ENCODE measurements around the gene ADAMTS1. TPM values are rescaled to one million over a fixed set of nuclear protein-coding genes. Genes with fewer than 3 reads are reported as not detected.
A peak's percentile ranks its signal among the peaks of the same experiment; 100 is the strongest.

Gene ADAMTS1
- total RNA-seq, 1 donor: 243 TPM

DNA sequence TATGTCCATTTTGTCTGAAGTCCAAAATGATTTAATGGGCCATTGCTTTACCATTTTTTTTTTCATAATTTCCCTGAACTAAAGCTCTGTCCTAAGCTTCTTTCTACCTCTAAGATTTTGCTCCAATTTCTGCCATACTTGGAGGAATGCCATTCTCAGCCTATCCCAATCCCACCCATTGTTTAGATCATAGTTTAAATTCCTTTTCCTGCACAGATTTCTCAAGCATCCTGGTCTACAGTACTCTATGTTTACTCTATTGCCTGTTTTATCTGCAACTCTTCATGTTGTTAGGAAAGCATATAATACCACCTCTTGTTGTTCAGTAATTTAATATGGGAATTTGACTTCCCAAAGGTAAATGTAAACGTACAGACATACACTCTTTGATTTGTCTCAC, 30.8 kb downstream of the ADAMTS1 start:
- H4K20me1 ChIP-seq (ENCODE audit: insufficient read depth, low read length): no peaks in the 10 kb centered on the region
- H3K4me3 ChIP-seq (ENCODE audit: insufficient read depth, low read length): no peak overlapping the region
- H3K4me1 ChIP-seq (ENCODE audit: insufficient read depth, low read length): peaks cover 7% of the 10 kb centered on the region
- no peaks in the 10 kb centered on the region for H3K27me3 ChIP-seq (ENCODE audit: insufficient read depth, low read length)
- no peak overlapping the region for H3K4me2 ChIP-seq (ENCODE audit: insufficient read depth, low read length)
- no peak for DNase-seq (ENCODE audit: insufficient read length, low spot score, missing footprints)
- no peaks in the 10 kb centered on the region for H3K9me3 ChIP-seq (ENCODE audit: low read depth, low read length)
- no peak overlapping the region for H3K27ac ChIP-seq (ENCODE audit: low read depth, low read length)
- H3K79me2 ChIP-seq (ENCODE audit: insufficient read depth, low read length): no peaks in the 10 kb centered on the region
- peak overlapping the region; percentile 24 for H2AFZ ChIP-seq (ENCODE audit: low read length)
- TF ChIP-seq, protein P1, sequence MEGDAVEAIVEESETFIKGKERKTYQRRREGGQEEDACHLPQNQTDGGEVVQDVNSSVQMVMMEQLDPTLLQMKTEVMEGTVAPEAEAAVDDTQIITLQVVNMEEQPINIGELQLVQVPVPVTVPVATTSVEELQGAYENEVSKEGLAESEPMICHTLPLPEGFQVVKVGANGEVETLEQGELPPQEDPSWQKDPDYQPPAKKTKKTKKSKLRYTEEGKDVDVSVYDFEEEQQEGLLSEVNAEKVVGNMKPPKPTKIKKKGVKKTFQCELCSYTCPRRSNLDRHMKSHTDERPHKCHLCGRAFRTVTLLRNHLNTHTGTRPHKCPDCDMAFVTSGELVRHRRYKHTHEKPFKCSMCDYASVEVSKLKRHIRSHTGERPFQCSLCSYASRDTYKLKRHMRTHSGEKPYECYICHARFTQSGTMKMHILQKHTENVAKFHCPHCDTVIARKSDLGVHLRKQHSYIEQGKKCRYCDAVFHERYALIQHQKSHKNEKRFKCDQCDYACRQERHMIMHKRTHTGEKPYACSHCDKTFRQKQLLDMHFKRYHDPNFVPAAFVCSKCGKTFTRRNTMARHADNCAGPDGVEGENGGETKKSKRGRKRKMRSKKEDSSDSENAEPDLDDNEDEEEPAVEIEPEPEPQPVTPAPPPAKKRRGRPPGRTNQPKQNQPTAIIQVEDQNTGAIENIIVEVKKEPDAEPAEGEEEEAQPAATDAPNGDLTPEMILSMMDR (IDR thresholded peaks at IDR 0.05; ENCODE audit: extremely low read depth, low read depth, low read length): no peak
- no peaks in the 10 kb centered on the region for H3K36me3 ChIP-seq (ENCODE audit: insufficient read depth, low read length)

DNA sequence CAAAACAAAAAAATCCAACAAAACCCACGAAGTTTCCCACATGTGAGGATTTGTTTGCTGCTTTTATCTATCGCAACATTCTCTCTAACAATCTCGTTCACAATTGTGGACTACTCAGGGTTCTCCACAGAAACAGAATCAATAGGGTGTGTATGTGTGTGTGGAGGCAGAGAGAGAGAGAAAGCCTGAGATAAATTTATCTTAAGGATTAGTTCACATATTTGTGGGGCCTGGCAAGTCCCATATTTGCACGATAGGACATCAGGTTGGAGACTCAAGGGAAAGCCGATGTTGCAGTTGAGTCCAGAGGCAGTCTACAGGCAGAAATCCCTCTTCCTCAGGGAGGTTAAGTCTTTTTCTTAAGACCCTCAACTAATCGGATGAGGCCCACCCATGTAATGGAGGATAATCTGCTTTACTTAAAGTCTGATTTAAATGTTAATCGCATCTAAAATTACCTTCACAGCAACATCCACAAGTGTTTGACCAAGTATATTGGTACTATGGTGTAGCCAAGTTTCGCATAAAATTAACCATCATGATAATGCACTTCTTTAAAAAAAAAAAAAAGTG, 31.7 kb downstream of the ADAMTS1 start:
- Histone ChIP-seq H3K79me2 (ENCODE audit: insufficient read depth, low read length) (no peaks in the 10 kb centered on the region), H3K27ac (ENCODE audit: low read depth, low read length) (no peak overlapping the region), H3K27me3 (ENCODE audit: insufficient read depth, low read length) (no peaks in the 10 kb centered on the region), H3K36me3 (ENCODE audit: insufficient read depth, low read length) (no peaks in the 10 kb centered on the region), H3K4me3 (ENCODE audit: insufficient read depth, low read length) (no peak overlapping the region), H3K9me3 (ENCODE audit: low read depth, low read length) (no peaks in the 10 kb centered on the region), H3K4me2 (ENCODE audit: insufficient read depth, low read length) (no peak overlapping the region), H4K20me1 (ENCODE audit: insufficient read depth, low read length) (no peaks in the 10 kb centered on the region), H2AFZ (ENCODE audit: low read length) (no peak overlapping the region), H3K4me1 (ENCODE audit: insufficient read depth, low read length) (peaks cover 7% of the 10 kb centered on the region)
- TF ChIP-seq, protein P1 (IDR thresholded peaks at IDR 0.05; ENCODE audit: extremely low read depth, low read depth, low read length): no peak
- no peak for DNase-seq (ENCODE audit: insufficient read length, low spot score, missing footprints)

DNA sequence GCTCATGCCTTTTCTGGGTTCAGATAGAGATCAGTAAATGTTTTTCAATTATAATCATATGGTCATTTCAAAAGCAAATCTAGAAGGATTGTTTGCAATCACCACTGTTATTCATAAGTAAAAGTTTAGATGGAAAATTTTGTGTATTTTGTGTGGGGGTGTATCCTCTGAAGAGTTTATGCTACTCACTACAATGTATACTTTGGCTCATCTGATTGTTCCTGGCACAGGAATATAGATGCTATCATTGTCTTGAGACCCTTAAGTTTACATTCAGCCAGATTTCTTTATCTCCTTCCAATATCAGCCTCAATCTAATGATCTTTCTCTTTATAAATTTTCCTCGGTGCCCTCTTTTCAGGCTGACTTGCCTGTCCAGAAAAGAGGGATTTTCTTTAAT, 33.0 kb downstream of the ADAMTS1 start:
- H3K27ac ChIP-seq (ENCODE audit: low read depth, low read length): no peak overlapping the region
- H3K4me1 ChIP-seq (ENCODE audit: insufficient read depth, low read length): peaks cover 7% of the 10 kb centered on the region
- no peaks in the 10 kb centered on the region for H4K20me1 ChIP-seq (ENCODE audit: insufficient read depth, low read length)
- TF ChIP-seq, protein P1 (IDR thresholded peaks at IDR 0.05; ENCODE audit: extremely low read depth, low read depth, low read length): no peak
- H2AFZ ChIP-seq (ENCODE audit: low read length): no peak overlapping the region
- H3K9me3 ChIP-seq (ENCODE audit: low read depth, low read length): no peaks in the 10 kb centered on the region
- H3K79me2 ChIP-seq (ENCODE audit: insufficient read depth, low read length): no peaks in the 10 kb centered on the region
- H3K4me3 ChIP-seq (ENCODE audit: insufficient read depth, low read length): no peak overlapping the region
- H3K4me2 ChIP-seq (ENCODE audit: insufficient read depth, low read length): no peak overlapping the region
- H3K27me3 ChIP-seq (ENCODE audit: insufficient read depth, low read length): no peaks in the 10 kb centered on the region
- no peak for DNase-seq (ENCODE audit: insufficient read length, low spot score, missing footprints)
- H3K36me3 ChIP-seq (ENCODE audit: insufficient read depth, low read length): no peaks in the 10 kb centered on the region

DNA sequence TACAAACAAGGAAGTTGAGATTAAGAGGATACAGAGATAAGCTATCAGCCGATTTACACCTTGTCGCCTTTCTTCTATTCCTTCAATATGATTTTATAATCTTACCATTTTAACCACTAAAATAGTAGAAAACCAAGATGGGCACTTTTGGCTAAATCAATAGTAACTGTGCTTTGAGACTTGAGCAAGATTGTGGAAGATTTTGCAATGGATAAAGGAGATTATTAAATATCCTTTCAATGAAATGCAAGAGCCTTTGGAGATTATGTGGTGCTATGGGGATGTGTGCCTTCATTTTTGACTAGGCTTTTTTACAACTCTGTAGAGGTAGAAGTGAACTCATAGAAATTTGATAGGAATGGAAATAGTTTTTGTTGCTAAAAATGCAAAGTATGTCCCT, 33.7 kb downstream of the ADAMTS1 start:
- no peaks in the 10 kb centered on the region for H3K9me3 ChIP-seq (ENCODE audit: low read depth, low read length)
- H3K4me3 ChIP-seq (ENCODE audit: insufficient read depth, low read length): no peak overlapping the region
- no peaks in the 10 kb centered on the region for H3K27me3 ChIP-seq (ENCODE audit: insufficient read depth, low read length)
- peaks cover 7% of the 10 kb centered on the region for H3K4me1 ChIP-seq (ENCODE audit: insufficient read depth, low read length)
- no peak overlapping the region for H2AFZ ChIP-seq (ENCODE audit: low read length)
- H3K4me2 ChIP-seq (ENCODE audit: insufficient read depth, low read length): no peak overlapping the region
- H3K36me3 ChIP-seq (ENCODE audit: insufficient read depth, low read length): no peaks in the 10 kb centered on the region
- no peak for DNase-seq (ENCODE audit: insufficient read length, low spot score, missing footprints)
- H3K79me2 ChIP-seq (ENCODE audit: insufficient read depth, low read length): no peaks in the 10 kb centered on the region
- H4K20me1 ChIP-seq (ENCODE audit: insufficient read depth, low read length): no peaks in the 10 kb centered on the region
- no peak overlapping the region for H3K27ac ChIP-seq (ENCODE audit: low read depth, low read length)
- TF ChIP-seq, protein P1 (IDR thresholded peaks at IDR 0.05; ENCODE audit: extremely low read depth, low read depth, low read length): no peak
